GM13976 (cell line): ENCODE measurements around the gene MICU1.
"Not testable (repeated sequence)": the region's sequence is repeated elsewhere in the genome, so short reads cannot be mapped to it uniquely, and the experiment has no call there.

Experiments
- DNase-seq: peaks from one replicate; pipeline ENCODE4 v3.0.0; 2012; ENCODE audit warnings: low spot score
- in situ Hi-C: fragments of 300-500 bp; cut with MboI; formaldehyde crosslinking; loops from one replicate; pipeline ENCODE4 v1.12.0; 2022; ENCODE audit warnings: low sequenced_read_pairs, mixed read lengths, inconsistent platforms; ENCODE audit not compliant: unreplicated experiment
- TF ChIP-seq, protein P1 (sequence below): IDR thresholded peaks from 2 replicates; pipeline ENCODE4 v1.5.1; 2012; ENCODE audit warnings: borderline replicate concordance, mild to moderate bottlenecking; ENCODE audit not compliant: insufficient read depth; ENCODE audit errors: extremely low read depth, missing control alignments, control extremely low read depth

Gene MICU1

DNA sequence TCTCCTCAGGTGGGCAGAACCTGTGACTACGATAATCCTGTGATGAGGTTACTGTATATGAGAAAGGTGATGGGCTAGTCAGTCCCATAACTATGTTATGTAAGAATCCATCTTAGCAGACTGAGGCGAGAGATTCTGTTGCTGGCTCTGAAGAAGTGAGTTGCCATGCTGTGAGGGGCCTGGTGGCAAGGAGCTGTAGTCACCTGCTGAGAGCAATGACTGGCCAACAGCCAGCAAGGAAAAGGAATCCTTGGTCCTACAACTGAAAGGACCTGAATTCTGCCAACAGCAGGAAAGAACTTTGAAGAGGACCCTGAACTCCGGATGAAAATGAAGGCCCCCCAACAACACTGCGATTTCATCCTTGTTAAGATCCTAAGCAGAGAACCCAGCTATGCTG lies 240.2 kb downstream of the MICU1 start:
- DNase-seq = no peak
- TF ChIP-seq, protein P1, sequence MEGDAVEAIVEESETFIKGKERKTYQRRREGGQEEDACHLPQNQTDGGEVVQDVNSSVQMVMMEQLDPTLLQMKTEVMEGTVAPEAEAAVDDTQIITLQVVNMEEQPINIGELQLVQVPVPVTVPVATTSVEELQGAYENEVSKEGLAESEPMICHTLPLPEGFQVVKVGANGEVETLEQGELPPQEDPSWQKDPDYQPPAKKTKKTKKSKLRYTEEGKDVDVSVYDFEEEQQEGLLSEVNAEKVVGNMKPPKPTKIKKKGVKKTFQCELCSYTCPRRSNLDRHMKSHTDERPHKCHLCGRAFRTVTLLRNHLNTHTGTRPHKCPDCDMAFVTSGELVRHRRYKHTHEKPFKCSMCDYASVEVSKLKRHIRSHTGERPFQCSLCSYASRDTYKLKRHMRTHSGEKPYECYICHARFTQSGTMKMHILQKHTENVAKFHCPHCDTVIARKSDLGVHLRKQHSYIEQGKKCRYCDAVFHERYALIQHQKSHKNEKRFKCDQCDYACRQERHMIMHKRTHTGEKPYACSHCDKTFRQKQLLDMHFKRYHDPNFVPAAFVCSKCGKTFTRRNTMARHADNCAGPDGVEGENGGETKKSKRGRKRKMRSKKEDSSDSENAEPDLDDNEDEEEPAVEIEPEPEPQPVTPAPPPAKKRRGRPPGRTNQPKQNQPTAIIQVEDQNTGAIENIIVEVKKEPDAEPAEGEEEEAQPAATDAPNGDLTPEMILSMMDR = no peak
- in situ Hi-C loops = no loop called here

DNA sequence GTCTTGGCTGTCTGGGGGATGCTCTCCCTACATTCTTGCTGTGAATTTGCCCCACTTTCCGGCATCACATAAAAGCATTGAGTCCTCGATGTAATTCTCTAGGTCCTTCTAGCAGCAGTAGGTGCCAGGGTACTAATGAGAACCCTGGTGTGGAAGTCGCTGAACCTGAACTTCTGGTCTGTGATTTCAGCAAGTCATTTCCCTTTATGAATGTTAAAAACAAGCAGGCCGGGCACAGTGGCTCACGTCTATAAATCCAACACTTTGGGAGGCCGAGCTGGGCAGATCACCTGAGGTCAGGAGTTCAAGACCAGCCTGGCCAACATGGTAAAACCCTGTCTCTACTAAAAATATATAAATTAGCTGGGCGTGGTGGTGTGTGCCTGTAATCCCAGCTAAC lies 240.9 kb downstream of the MICU1 start:
- DNase-seq, in situ Hi-C loops: not testable (repeated sequence)

DNA sequence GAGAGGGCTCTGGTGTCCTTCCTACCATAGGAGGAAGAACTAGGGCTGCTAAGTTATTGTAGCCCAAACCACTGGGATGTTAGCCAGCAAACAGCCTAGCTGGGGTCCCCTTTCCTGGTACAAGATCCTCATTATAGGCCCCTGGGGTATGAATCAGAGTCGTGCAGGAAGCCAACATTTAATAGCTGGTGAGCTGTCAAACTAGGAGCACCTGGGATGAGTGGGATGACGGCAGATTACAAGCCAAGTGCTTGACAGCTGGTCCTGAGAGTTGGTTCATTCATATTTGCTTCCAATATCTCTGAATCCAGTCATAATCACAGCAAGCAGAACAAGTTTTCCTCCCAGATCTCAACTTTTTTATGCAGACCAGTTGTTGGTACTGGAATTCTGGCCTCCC lies 246.1 kb downstream of the MICU1 start:
- in situ Hi-C loops = no loop called here
- DNase-seq = no peak

DNA sequence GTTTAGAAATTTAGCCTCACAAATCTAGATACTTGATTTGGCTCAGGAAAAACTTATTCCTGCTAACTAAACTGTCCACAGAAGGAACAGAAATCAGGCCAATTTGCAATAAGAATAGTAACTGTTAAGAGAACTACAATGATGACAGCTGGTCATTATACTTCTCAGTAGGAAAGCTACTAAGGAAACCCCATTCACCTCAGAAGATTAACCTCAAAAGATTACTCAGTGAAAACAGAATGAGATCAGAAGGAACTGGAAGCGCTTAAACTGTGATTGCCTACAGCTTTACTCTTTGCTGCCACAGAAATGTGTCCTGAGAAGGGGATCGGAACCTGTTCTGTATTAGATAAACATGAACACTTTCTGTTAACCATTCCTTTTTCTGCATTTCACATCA lies 246.8 kb downstream of the MICU1 start:
- TF ChIP-seq, protein P1 = no peak
- in situ Hi-C loops = no loop called here
- DNase-seq = no peak

More for the DNA sequence above, 246.1 kb downstream of the MICU1 start:
- TF ChIP-seq, protein P1 = no peak

DNA sequence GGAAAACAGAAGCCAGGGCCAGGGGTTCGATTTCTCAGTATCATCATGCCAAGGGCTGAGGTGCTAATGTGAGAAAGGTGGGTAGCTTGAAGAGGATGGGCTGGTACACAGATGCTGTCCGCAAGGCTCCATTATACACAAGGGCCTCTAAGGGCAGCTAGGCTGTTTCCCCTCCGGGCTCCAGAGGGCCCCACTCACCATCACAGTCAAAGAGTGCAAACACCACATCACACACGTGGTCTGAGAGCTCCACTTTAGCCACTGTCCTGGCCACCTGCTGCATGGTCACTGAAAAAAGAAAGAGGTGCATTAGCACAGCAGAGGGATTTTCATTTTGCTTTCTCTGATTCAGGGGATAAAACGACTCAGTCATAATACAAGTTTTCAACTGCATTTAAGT lies 250.3 kb downstream of the MICU1 start:
- no peak for DNase-seq
- TF ChIP-seq, protein P1 = no peak
- in situ Hi-C loops = no loop called here

DNA sequence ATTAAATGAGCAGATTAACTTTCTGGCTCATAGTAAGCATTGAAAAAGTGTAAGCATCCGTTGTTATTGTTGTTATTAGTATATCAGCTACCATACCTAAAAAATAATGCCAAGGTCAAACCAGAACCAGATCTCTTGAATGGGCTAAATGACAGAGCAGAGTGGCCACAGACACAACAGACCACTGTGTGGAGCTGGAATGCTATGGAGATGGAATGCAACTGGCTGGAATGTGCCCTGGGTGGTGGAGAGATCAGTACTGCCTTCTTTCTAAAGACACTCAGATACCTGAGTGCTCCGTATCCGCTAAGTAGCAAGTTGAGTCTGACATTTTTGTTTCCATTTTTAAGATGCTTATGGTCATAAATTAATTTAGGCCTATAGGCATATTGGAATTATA lies 250.7 kb downstream of the MICU1 start:
- TF ChIP-seq, protein P1 = no peak
- in situ Hi-C loops = no loop called here
- no peak for DNase-seq

DNA sequence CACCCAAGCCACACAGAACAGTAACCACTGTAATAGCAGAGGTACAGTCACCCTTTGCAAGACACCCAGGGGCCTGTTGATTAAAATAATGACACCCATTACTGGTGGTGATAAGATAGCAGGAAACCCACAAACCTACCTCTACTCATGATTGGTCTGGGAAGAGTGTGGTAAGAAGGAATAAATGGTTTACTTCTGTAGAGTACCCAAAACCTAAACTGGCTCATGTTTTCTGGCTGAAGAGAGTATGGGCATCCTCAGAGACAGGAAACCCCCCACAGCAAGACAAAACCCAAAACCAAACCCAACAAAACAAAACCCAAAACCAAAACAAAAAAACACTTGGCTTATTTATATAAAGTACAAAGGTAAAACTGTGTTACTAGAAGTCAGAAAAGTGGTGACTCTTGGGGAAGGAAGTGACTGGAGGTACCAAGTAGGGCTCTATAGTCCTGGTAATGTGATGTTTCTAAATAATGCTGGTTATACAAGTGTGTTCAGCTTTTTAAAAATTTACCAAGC lies 255.6 kb downstream of the MICU1 start:
- in situ Hi-C loops = loop anchor here (25.0 kb wide), 2 partner anchors 692 to 792 kb away; partner anchors contain the start of genes ECD and FAM149B1

More for the DNA sequence above, 255.6 kb downstream of the MICU1 start:
- TF ChIP-seq, protein P1 = no peak
- no peak for DNase-seq
